Loucy (cell line): Measurements from ENCODE around the gene RRP1.

ENCODE experiments used
- H2AFZ ChIP-seq: fragments of 200-600 bp; sonication (generic); 2 replicates; pipeline ENCODE4 v1.6.0; 2016; ENCODE audit warnings: antibody characterized with exemption, mild to moderate bottlenecking, low read length, moderate library complexity
- H3F3A ChIP-seq: fragments of 200-600 bp; 2 replicates; pipeline ENCODE4 v1.6.0; 2016; ENCODE audit warnings: antibody characterized with exemption, low read depth, mild to moderate bottlenecking
- H3K27me3 ChIP-seq: fragments of 200-600 bp; sonication (generic); 2 replicates; pipeline ENCODE4 v1.6.1; 2014; ENCODE audit warnings: low read length, mild to moderate bottlenecking; ENCODE audit not compliant: insufficient read depth, poor library complexity, severe bottlenecking
- H3K36me3 ChIP-seq: fragments of 200-600 bp; sonication (generic); 2 replicates; pipeline ENCODE4 v1.6.1; 2016; ENCODE audit warnings: low read length; ENCODE audit not compliant: insufficient read depth
- H3K4me1 ChIP-seq: fragments of 200-600 bp; sonication (generic); 2 replicates; pipeline ENCODE4 v1.5.1; 2014; ENCODE audit warnings: low read length, mild to moderate bottlenecking; ENCODE audit not compliant: insufficient read depth, poor library complexity, severe bottlenecking
- H3K4me2 ChIP-seq: fragments of 200-600 bp; sonication (generic); 2 replicates; pipeline ENCODE4 v1.6.0; 2014; ENCODE audit warnings: antibody characterized with exemption, low read length, low read depth, mild to moderate bottlenecking; ENCODE audit not compliant: poor library complexity, severe bottlenecking
- H3K4me3 ChIP-seq: fragments of 200-600 bp; sonication (generic); 2 replicates; pipeline ENCODE4 v1.5.1; 2014; ENCODE audit warnings: low read length, mild to moderate bottlenecking, mixed read lengths; ENCODE audit not compliant: poor library complexity, severe bottlenecking
- H3K79me2 ChIP-seq: fragments of 200-600 bp; sonication (generic); 2 replicates; pipeline ENCODE4 v1.6.1; 2014; ENCODE audit warnings: low read length; ENCODE audit not compliant: insufficient read depth
- H3K9ac ChIP-seq: fragments of 200-600 bp; sonication (generic); 2 replicates; pipeline ENCODE4 v1.6.0; 2014; ENCODE audit warnings: mild to moderate bottlenecking, low read depth, low read length, moderate library complexity; ENCODE audit not compliant: poor library complexity, severe bottlenecking
- H3K9me2 ChIP-seq: fragments of 200-600 bp; sonication (generic); replicated peaks from 2 replicates; pipeline ENCODE4 v1.6.1; 2016; ENCODE audit warnings: low read depth, low read length, mixed read lengths
- H3K9me3 ChIP-seq: fragments of 200-600 bp; sonication (generic); 2 replicates; pipeline ENCODE4 v1.6.1; 2014; ENCODE audit warnings: mild to moderate bottlenecking, antibody characterized with exemption, low read length, low read depth; ENCODE audit not compliant: insufficient read depth
- H4K20me1 ChIP-seq: fragments of 200-600 bp; sonication (generic); 2 replicates; pipeline ENCODE4 v1.6.0; 2014; ENCODE audit warnings: antibody characterized with exemption, low read length, mild to moderate bottlenecking; ENCODE audit not compliant: insufficient read depth, poor library complexity, severe bottlenecking
- EZH2phosphoT487 ChIP-seq: fragments of 200-600 bp; IDR thresholded peaks from 2 replicates; pipeline ENCODE4 v1.6.1; 2018; ENCODE audit warnings: antibody characterized with exemption, mild to moderate bottlenecking, moderate library complexity, borderline replicate concordance
- TF ChIP-seq, protein P1 (sequence below): fragments of 200-600 bp; sonication (generic); conservative IDR thresholded peaks from 2 replicates; pipeline ENCODE4 v1.5.1; 2014; ENCODE audit warnings: mild to moderate bottlenecking, antibody characterized with exemption, low read length

The RRP1 gene

DNA sequence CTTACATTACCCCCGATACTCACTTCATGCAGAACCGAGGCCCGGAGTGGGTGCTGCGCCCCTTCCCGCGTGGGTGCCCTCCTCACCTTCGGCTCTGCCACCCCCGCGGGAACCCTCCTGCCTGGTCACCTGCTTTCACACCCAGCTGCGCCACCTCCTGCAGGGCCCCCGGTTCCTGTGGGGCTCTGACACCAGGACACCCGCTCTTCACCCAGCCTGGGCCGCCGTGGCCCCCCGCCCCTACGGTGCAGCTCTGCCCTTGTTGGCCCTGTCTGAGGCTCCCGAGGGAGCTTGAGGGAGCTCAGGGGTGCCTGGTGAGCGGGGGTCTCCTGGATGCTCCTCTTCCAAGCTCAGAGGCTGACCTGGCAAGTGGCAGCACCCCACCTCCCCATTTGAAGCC, 19.0 kb downstream of the RRP1 start:
- no peaks in the 10 kb centered on the region for H3K27me3 ChIP-seq
- no peaks in the 10 kb centered on the region for H3F3A ChIP-seq
- no peak for TF ChIP-seq EZH2phosphoT487
- TF ChIP-seq, protein P1, sequence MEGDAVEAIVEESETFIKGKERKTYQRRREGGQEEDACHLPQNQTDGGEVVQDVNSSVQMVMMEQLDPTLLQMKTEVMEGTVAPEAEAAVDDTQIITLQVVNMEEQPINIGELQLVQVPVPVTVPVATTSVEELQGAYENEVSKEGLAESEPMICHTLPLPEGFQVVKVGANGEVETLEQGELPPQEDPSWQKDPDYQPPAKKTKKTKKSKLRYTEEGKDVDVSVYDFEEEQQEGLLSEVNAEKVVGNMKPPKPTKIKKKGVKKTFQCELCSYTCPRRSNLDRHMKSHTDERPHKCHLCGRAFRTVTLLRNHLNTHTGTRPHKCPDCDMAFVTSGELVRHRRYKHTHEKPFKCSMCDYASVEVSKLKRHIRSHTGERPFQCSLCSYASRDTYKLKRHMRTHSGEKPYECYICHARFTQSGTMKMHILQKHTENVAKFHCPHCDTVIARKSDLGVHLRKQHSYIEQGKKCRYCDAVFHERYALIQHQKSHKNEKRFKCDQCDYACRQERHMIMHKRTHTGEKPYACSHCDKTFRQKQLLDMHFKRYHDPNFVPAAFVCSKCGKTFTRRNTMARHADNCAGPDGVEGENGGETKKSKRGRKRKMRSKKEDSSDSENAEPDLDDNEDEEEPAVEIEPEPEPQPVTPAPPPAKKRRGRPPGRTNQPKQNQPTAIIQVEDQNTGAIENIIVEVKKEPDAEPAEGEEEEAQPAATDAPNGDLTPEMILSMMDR, result no peak
- peaks cover 8% of the 10 kb centered on the region; the same call in 1 of the 2 replicates for H3K36me3 ChIP-seq
- H3K79me2 ChIP-seq, result no peaks in the 10 kb centered on the region
- no peak overlapping the region for H3K4me2 ChIP-seq
- no peak overlapping the region for H3K9ac ChIP-seq
- H3K9me3 ChIP-seq, result no peaks in the 10 kb centered on the region
- peaks cover 3% of the 10 kb centered on the region for H3K4me1 ChIP-seq
- H4K20me1 ChIP-seq, result no peaks in the 10 kb centered on the region
- H3K9me2 ChIP-seq, result no peaks in the 10 kb centered on the region
- no peak overlapping the region for H3K4me3 ChIP-seq
- no peak overlapping the region for H2AFZ ChIP-seq

DNA sequence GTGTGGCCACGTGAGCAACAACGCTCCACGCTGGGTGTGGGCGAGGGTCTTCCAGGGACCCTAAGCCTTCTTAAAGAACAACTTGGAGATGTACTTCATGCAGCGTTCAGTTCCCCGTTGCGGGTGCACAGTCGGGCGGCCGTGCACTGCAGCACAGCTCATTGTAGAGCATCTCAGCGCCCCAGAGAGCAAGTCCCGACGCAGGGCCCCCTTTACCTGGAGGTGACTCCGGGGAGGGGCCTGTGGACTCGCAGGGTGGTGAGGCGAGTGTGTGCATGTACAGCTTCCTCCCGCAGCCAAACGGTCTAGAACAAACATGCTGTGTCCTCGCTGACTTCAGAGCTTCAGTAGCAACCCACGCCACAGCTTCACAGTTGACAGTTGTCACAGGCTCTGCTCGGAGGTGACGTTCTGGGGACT, 19.5 kb downstream of the RRP1 start:
- Histone ChIP-seq H4K20me1 (no peaks in the 10 kb centered on the region), H3K36me3 (peaks cover 4% of the 10 kb centered on the region; the same call in 1 of the 2 replicates), H3K9me2 (no peaks in the 10 kb centered on the region), H2AFZ (no peak overlapping the region), H3K4me3 (no peak overlapping the region), H3F3A (no peaks in the 10 kb centered on the region), H3K9ac (no peak overlapping the region), H3K79me2 (no peaks in the 10 kb centered on the region), H3K4me2 (no peak overlapping the region), H3K4me1 (peaks cover 3% of the 10 kb centered on the region), H3K27me3 (no peaks in the 10 kb centered on the region), H3K9me3 (no peaks in the 10 kb centered on the region)
- no peak for TF ChIP-seq EZH2phosphoT487
- TF ChIP-seq, protein P1, result no peak

DNA sequence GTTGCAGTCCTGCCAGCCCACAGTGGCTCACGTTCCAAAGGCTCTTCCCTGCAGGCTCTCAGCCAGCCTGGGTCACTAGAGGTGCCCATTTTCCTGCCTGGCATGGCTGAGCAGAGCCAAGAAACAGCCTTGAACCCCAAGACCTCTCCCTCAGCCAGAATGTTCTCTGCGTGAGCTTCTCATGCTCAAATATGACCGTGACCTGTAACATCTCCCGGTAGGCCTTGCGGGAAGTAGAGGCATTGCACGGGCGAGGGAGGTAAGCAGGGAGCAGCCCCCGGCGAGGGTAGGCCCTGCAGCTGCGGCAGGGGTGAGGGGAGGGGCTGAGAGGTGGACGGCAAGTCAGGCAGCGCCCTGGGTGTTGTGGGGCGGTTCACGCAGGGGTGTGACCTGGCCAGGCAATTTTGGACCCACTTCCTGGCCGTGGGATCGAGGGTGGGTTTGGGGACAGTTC, 20.0 kb downstream of the RRP1 start:
- H3K9me2 ChIP-seq, result no peaks in the 10 kb centered on the region
- H2AFZ ChIP-seq, result no peak overlapping the region
- TF ChIP-seq EZH2phosphoT487, result no peak
- TF ChIP-seq, protein P1, result no peak
- H3K4me2 ChIP-seq, result no peak overlapping the region
- H3K4me1 ChIP-seq, result peaks cover 3% of the 10 kb centered on the region
- H3K27me3 ChIP-seq, result no peaks in the 10 kb centered on the region
- H3K9me3 ChIP-seq, result no peaks in the 10 kb centered on the region
- H3F3A ChIP-seq, result no peaks in the 10 kb centered on the region
- H3K9ac ChIP-seq, result no peak overlapping the region
- no peak overlapping the region for H3K4me3 ChIP-seq
- no peaks in the 10 kb centered on the region for H4K20me1 ChIP-seq
- H3K79me2 ChIP-seq, result no peaks in the 10 kb centered on the region
- no peaks in the 10 kb centered on the region for H3K36me3 ChIP-seq
